GM12872 (cell line): Measurements from ENCODE around the gene TMEM88.

Experiments
- TF ChIP-seq, protein P1 (sequence below): IDR thresholded peaks from 3 replicates; pipeline ENCODE4 v1.5.1; 2011; ENCODE audit warnings: low read depth, mild to moderate bottlenecking, low read length, moderate library complexity; ENCODE audit not compliant: insufficient read depth

The TMEM88 gene, protein sequence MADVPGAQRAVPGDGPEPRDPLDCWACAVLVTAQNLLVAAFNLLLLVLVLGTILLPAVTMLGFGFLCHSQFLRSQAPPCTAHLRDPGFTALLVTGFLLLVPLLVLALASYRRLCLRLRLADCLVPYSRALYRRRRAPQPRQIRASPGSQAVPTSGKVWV

DNA sequence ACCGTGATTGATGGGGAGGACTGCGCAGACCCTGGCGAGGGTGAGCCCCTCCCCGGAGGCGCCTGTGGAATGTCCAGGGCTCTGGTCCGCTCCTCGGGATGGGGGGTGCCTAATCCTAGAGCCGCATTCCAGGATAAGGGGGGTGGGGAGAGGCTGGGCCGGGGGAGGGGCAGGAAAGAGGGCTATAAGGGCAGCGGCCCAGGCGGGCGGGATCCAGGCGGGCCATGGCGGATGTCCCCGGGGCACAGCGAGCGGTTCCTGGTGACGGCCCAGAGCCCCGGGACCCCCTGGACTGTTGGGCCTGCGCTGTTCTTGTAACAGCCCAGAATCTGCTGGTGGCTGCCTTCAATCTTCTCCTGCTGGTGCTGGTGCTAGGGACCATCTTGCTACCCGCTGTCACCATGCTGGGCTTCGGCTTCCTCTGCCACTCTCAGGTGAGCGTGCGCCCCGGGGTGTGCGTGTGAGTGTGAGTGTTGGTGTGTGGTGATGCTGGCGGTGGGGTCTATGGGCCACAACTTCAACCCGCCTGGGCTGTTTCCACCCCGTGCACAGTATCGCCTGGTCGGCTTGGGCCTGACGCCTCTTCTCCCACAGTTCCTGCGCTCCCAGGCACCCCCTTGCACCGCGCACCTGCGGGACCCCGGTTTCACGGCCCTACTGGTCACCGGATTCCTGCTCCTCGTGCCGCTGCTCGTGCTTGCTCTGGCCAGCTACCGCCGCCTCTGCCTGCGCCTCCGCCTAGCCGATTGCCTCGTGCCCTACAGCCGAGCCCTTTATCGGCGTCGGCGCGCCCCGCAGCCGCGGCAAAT lies at the start of gene TMEM88:
TMEM88 (plus strand) TSS at position 216 of the 809 bp plus-strand sequence; CDS start at position 225, 9 bp downstream.
- TF ChIP-seq, protein P1, sequence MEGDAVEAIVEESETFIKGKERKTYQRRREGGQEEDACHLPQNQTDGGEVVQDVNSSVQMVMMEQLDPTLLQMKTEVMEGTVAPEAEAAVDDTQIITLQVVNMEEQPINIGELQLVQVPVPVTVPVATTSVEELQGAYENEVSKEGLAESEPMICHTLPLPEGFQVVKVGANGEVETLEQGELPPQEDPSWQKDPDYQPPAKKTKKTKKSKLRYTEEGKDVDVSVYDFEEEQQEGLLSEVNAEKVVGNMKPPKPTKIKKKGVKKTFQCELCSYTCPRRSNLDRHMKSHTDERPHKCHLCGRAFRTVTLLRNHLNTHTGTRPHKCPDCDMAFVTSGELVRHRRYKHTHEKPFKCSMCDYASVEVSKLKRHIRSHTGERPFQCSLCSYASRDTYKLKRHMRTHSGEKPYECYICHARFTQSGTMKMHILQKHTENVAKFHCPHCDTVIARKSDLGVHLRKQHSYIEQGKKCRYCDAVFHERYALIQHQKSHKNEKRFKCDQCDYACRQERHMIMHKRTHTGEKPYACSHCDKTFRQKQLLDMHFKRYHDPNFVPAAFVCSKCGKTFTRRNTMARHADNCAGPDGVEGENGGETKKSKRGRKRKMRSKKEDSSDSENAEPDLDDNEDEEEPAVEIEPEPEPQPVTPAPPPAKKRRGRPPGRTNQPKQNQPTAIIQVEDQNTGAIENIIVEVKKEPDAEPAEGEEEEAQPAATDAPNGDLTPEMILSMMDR, result no peak

DNA sequence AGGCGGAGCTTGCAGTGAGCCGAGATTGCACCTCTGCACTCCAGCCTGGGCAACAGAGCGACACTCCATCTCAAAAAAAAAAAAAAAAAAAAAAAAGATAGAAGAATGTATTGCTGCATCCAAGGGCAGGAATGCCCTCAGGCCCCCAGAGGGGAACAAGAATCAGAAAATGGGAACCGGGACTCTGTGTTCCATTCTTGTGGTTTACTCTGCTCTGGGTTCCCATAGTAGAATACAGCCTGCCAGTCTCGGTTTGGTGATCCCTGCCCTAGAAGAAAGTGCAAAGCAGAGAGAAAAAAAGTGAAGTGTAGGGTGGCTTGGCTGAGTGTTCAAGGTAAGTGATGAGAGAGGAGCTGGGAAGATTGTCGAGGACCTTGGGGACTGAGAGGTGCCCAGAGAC lies 48.3 kb upstream of the TMEM88 start:
- TF ChIP-seq, protein P1, result no peak

DNA sequence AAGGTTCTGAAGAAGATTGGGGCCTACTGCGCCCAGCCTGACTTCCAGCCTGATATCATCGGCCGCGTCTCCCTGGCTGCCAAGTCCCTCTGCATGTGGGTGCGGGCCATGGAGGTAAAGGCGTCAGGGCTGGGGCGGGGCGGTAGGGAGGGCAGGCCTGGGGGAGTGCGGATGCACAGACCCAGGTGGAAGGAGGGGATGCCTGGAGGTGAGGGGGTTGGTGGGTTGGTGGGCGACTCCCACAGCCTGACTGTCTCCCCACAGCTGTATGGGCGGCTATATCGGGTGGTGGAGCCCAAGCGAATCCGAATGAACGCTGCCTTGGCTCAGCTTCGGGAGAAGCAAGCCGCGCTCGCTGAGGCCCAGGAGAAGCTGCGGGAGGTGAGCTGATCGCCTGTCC lies 47.7 kb upstream of the TMEM88 start:
- TF ChIP-seq, protein P1, result no peak

DNA sequence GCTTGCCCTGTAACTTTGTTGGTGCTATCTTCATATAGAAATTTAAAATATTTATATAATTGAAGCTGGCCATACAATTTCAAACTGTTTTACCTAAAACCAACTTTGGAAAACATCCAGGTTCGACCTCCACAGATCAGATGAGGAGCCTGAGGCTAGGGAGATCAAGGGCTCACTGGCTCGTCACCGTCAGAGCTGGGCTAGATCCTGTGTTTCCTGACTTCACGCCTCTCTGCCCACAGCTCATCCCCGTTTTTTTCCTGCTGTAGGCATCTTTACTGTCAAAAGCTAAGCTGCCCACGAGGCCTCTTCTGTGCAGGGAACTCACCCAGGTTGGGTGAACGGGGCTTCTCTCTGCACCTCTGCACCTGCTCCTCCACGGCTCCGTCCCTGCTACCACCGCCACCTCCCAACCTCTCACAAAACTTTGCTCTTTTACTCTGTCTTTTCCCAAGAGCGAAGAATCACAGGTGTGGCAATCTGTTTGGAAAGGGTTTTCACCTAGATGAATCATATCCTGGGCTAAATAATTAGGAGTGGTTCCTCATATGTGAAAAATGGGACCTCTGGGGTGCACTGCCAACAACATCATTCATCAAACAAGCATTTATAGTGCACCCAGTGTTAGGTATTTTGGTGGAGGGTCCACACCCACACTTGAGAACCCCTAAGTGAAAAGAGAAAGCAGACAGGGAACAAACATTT lies 45.6 kb upstream of the TMEM88 start:
- TF ChIP-seq, protein P1, result no peak

DNA sequence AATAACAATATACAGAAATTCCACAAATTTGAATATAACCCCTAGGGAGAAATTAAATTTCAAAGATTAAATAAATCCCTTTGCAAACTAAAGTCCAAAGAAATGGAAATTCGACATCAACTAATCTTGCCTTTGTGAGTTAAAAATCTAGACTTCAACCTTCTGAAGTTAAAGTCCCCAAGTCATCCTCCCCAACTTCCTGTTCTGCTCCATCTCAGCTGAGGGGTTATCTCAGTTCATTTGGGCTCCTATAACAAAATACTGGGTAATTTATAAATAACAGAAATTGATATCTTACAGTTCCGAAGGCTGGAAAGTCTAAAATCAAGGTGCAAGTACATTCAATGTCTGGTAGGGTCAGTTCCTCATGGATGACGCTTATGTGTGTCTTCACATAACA lies 43.6 kb upstream of the TMEM88 start:
- TF ChIP-seq, protein P1, result no peak

DNA sequence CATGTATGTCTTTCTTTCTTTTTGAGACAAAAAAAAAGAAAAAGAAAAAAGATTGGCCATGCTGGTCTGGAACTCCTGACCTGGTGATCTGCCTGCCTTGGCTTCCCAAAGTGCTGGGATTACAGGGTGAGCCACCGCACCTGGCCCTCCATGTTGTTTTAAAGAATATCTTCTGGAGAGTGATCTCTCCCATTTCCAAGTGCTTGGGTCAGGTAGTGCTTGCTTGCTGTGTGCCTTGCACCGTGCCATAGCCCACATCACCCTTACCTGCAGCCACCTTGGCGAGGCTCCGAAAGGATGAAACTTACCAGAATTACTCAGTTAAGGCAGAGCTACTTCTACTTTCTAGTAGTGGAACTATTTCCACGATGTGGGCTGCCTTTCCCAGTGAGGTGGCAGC lies 39.9 kb upstream of the TMEM88 start:
- TF ChIP-seq, protein P1, result no peak

DNA sequence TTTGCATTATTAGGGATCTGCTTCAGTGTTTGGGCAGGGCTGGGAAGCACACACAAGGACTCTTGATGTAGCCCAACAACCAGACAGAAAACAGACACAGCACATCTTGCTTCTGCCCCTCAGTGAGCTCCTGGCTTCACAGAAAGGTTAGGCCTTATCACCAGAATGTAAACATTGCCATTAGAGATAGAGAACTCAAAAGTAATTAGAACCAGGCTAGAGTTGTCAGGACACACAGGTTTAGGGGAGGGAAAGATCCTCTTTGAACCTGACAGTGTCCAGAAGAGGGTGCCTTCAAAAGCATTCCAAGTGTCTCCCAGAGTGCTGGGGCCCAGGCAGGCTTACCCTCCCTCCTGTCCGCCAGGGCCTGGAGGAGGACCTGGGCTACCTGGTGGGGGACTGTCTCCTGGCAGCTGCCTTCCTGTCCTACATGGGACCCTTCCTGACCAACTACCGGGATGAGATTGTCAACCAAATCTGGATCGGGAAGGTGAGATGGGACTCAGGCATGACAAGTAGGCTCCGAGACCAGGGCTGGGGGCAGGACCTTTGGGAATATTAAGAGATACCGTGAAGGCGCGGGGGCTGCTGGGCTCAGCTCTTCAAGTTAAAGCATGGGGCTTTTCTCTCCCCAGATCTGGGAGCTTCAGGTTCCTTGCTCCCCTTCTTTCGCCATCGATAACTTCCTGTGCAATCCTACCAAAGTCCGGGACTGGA lies 37.8 kb upstream of the TMEM88 start:
- TF ChIP-seq, protein P1, result no peak
